ENCODE measurements around the gene IQCE.

- TF ChIP-seq POLR2AphosphoS5 (IDR thresholded peaks at IDR 0.05) (no peak), CTCF (IDR thresholded peaks at IDR 0.05) (no peak), POLR2A (IDR thresholded peaks at IDR 0.05) (no peak), EP300 (IDR thresholded peaks at IDR 0.05) (no peak)
Observed at GRCh38 chr7:2632733-2633537, 74.2 kb downstream of the IQCE start.

Measured in gastroesophageal sphincter (tissue), 3 donors.